ENCODE measurements around the gene AKR7A2. TPM values are rescaled to one million over a fixed set of nuclear protein-coding genes. Genes with fewer than 3 reads are reported as not detected.

Gene AKR7A2
- total and polyA plus RNA-seq, 9 of the 15 experiments (the other 6 are each of a cell fraction or from before 2014, with no cell fraction given), result 2.0 to 78.4 (median 49.4) TPM

GRCh38 chr1:19312782-19313635 is 1.1 kb upstream of the AKR7A2 start (continued):
- TF ChIP-seq ATF6 (CRISPR knock-in tag; IDR thresholded peaks at IDR 0.05) (no peak; the same call in 1 of the 2 replicates), ATF4 (CRISPR knock-in tag; IDR thresholded peaks at IDR 0.05) (no peak), CBX5 (IDR thresholded peaks at IDR 0.05; ENCODE audit: borderline replicate concordance, low read depth) (no peak), KDM4B (IDR thresholded peaks at IDR 0.05; ENCODE audit: borderline replicate concordance in 2 of 2, low read depth in 1 of 2) (no peak), IFI16 (CRISPR knock-in tag; IDR thresholded peaks at IDR 0.05) (no peak), DIDO1 (tag; IDR thresholded peaks at IDR 0.05; ENCODE audit: low read depth) (no peak), ATF1 (CRISPR knock-in tag; IDR thresholded peaks at IDR 0.05) (no peak), ATF1 (tag; IDR thresholded peaks at IDR 0.05) (no peak), ZNF655 (CRISPR knock-in tag; IDR thresholded peaks at IDR 0.05) (no peak), THRA (IDR thresholded peaks at IDR 0.05) (no peak), FOS (IDR thresholded peaks at IDR 0.05; ENCODE audit: extremely low read depth, insufficient read length) (no peak), ZNF785 (CRISPR knock-in tag; IDR thresholded peaks at IDR 0.05) (no peak), TRIM28 (IDR thresholded peaks at IDR 0.05) (no peak), SAFB2 (IDR thresholded peaks at IDR 0.05; ENCODE audit: borderline replicate concordance, low read depth, low read length, severe bottlenecking) (no peak), HDGF (IDR thresholded peaks at IDR 0.05) (peak; percentile 73; the same call in 1 of the 2 replicates), GTF3C2 (IDR thresholded peaks at IDR 0.05; ENCODE audit: borderline replicate concordance, extremely low read depth, insufficient read length) (no peak), MCM2 (IDR thresholded peaks at IDR 0.05; ENCODE audit: low read depth) (no peak), ZNF184 (CRISPR knock-in tag; IDR thresholded peaks at IDR 0.05) (no peak), SP1 (CRISPR knock-in tag; IDR thresholded peaks at IDR 0.05) (peak; percentile 14)

Data from K562 (cell line).